22Rv1 (cell line): Measurements from ENCODE around the gene ZNF169.

Source experiments
- ZFX ChIP-seq: fragments of 450-650 bp; IDR thresholded peaks from 2 replicates; pipeline ENCODE4 v1.6.1; 2017; ENCODE audit warnings: antibody characterized with exemption, borderline replicate concordance
- TF ChIP-seq, protein P1 (sequence below): fragments of 450-650 bp; IDR thresholded peaks from 2 replicates; pipeline ENCODE4 v1.5.1; 2017; ENCODE audit warnings: mild to moderate bottlenecking

DNA sequence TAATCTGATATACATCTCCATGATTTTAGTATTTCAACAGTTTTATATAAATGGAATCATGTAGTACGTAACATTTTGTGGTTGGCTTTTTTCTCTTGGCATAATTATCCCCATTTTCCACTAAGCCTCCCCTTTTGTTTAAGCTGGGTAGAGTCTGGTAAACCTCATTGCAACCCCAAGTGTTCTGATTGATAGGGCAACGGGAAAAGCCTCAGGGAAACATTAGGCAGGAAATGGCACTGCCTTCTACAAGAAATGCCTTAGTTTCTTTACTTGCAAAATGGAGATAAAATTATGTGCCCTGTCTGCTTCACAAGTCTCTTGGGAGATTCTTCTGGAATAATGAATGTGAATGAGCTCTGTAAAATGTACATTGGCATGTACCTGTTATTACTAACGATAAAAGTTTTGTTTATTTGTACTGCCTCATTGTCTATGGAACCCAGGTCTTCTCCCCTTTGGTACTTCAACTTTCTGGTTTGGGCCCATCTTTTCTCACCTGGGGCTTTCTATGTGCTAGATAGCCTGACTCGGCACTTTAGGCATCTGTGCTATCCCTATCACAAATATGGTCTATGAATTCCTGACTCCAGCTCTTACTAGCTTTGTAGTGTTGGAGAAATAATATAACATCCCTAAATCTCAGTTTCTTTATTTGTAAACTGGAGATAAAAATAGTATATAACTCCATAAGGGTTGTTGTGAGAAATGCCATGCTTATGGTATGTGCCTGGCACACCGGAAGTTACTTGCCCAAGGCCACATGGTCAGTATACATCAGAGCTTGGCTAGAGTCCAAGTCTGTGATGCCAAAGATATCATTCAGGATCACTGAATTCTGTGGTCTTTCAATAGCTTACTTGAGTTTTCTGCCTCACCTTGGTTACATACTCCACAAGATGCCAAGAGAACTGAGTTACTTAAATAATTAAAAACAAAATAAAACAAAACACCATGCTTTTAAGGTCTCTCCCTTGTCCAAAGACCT lies 48.2 kb upstream of the ZNF169 start:
- TF ChIP-seq, protein P1, sequence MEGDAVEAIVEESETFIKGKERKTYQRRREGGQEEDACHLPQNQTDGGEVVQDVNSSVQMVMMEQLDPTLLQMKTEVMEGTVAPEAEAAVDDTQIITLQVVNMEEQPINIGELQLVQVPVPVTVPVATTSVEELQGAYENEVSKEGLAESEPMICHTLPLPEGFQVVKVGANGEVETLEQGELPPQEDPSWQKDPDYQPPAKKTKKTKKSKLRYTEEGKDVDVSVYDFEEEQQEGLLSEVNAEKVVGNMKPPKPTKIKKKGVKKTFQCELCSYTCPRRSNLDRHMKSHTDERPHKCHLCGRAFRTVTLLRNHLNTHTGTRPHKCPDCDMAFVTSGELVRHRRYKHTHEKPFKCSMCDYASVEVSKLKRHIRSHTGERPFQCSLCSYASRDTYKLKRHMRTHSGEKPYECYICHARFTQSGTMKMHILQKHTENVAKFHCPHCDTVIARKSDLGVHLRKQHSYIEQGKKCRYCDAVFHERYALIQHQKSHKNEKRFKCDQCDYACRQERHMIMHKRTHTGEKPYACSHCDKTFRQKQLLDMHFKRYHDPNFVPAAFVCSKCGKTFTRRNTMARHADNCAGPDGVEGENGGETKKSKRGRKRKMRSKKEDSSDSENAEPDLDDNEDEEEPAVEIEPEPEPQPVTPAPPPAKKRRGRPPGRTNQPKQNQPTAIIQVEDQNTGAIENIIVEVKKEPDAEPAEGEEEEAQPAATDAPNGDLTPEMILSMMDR: no peak
- no peak for TF ChIP-seq ZFX
